Mononuclear cell (primary cell): ENCODE results near the gene SULT4A1. TPM values are rescaled to one million over a fixed set of nuclear protein-coding genes. Genes with fewer than 3 reads are reported as not detected.

Source experiments
- H3K27me3 ChIP-seq: 2 replicates; pipeline ENCODE4 v1.6.0; 2011; ENCODE audit warnings: low read length, control low read depth; ENCODE audit not compliant: insufficient read depth
- H3K4me1 ChIP-seq: 2 replicates; pipeline ENCODE4 v1.5.1; 2011; ENCODE audit warnings: mild to moderate bottlenecking, low read length, control low read depth; ENCODE audit not compliant: insufficient read depth
- H3K4me3 ChIP-seq: 2 replicates; pipeline ENCODE4 v1.5.1; 2011; ENCODE audit warnings: mild to moderate bottlenecking, low read length, moderate library complexity
- H3K9me3 ChIP-seq: 2 replicates; pipeline ENCODE4 v1.5.1; 2011; ENCODE audit warnings: low read depth, mild to moderate bottlenecking, control low read depth, low read length
- total RNA-seq: library from RNA; depleted of rRNA; stranded (reverse); fragments of >200 nt; gene quantifications from one replicate; pipeline ENCODE4 v1.2.3, GENCODE V29; 2012

SULT4A1 gene
- total RNA-seq, 1 donor, result not detected

- Histone ChIP-seq H3K27me3 (peaks cover 19% of the 10 kb centered on the region), H3K4me1 (no peaks in the 10 kb centered on the region), H3K9me3 (no peaks in the 10 kb centered on the region), H3K4me3 (no peak within 1 kb of the TSS)
Observed at GRCh38 chr22:43891360-43892182, 29.3 kb upstream of the SULT4A1 start, which contains the start of gene PNPLA5. TSS of gene PNPLA5 (minus strand) at chr22:43892013. CDS start at chr22:43891880, 133 bp downstream.

- no peaks in the 10 kb centered on the region for H3K4me1 ChIP-seq
Observed at GRCh38 chr22:43890901-43891331, 28.6 kb upstream of the SULT4A1 start.

GRCh38 chr22:43889860-43890253 lies 27.5 kb upstream of the SULT4A1 start:
- no peak overlapping the region for H3K4me3 ChIP-seq
- H3K4me1 ChIP-seq, result no peaks in the 10 kb centered on the region
- H3K9me3 ChIP-seq, result no peaks in the 10 kb centered on the region
- H3K27me3 ChIP-seq, result peaks cover 19% of the 10 kb centered on the region

More at GRCh38 chr22:43890901-43891331, 28.6 kb upstream of the SULT4A1 start:
- Histone ChIP-seq H3K4me3 (no peak overlapping the region), H3K9me3 (no peaks in the 10 kb centered on the region), H3K27me3 (peaks cover 19% of the 10 kb centered on the region)

GRCh38 chr22:43889201-43889859 lies 27.0 kb upstream of the SULT4A1 start:
- peaks cover 19% of the 10 kb centered on the region for H3K27me3 ChIP-seq

GRCh38 chr22:43888740-43889139 lies 26.4 kb upstream of the SULT4A1 start:
- no peak overlapping the region for H3K4me3 ChIP-seq
- no peaks in the 10 kb centered on the region for H3K4me1 ChIP-seq
- peaks cover 19% of the 10 kb centered on the region for H3K27me3 ChIP-seq
- H3K9me3 ChIP-seq, result no peaks in the 10 kb centered on the region

More at GRCh38 chr22:43889201-43889859, 27.0 kb upstream of the SULT4A1 start:
- H3K4me1 ChIP-seq, result no peaks in the 10 kb centered on the region
- no peak overlapping the region for H3K4me3 ChIP-seq
- H3K9me3 ChIP-seq, result no peaks in the 10 kb centered on the region

GRCh38 chr22:43887391-43887790 lies 25.1 kb upstream of the SULT4A1 start:
- Histone ChIP-seq H3K4me3 (no peak overlapping the region), H3K27me3 (peaks cover 18% of the 10 kb centered on the region), H3K9me3 (no peaks in the 10 kb centered on the region), H3K4me1 (no peaks in the 10 kb centered on the region)

GRCh38 chr22:43886231-43886630 lies 23.9 kb upstream of the SULT4A1 start:
- Histone ChIP-seq H3K4me1 (no peaks in the 10 kb centered on the region), H3K9me3 (no peaks in the 10 kb centered on the region), H3K27me3 (peaks cover 7% of the 10 kb centered on the region), H3K4me3 (no peak overlapping the region)

GRCh38 chr22:43885786-43886185 lies 23.5 kb upstream of the SULT4A1 start:
- no peak overlapping the region for H3K4me3 ChIP-seq
- H3K4me1 ChIP-seq, result no peaks in the 10 kb centered on the region
- peaks cover 3% of the 10 kb centered on the region for H3K27me3 ChIP-seq
- no peaks in the 10 kb centered on the region for H3K9me3 ChIP-seq

- no peak overlapping the region for H3K4me3 ChIP-seq
- H3K9me3 ChIP-seq, result no peaks in the 10 kb centered on the region
- H3K4me1 ChIP-seq, result no peaks in the 10 kb centered on the region
- H3K27me3 ChIP-seq, result peaks cover under 1% of the 10 kb centered on the region
Observed at GRCh38 chr22:43885319-43885671, 23.0 kb upstream of the SULT4A1 start.

GRCh38 chr22:43884600-43885318 lies 22.4 kb upstream of the SULT4A1 start:
- Histone ChIP-seq H3K4me1 (no peaks in the 10 kb centered on the region), H3K4me3 (no peak overlapping the region), H3K9me3 (no peaks in the 10 kb centered on the region), H3K27me3 (no peaks in the 10 kb centered on the region)

GRCh38 chr22:43883719-43884415 lies 21.6 kb upstream of the SULT4A1 start:
- Histone ChIP-seq H3K9me3 (no peaks in the 10 kb centered on the region), H3K4me1 (no peaks in the 10 kb centered on the region), H3K27me3 (no peaks in the 10 kb centered on the region), H3K4me3 (no peak overlapping the region)

GRCh38 chr22:43883012-43883661 lies 20.8 kb upstream of the SULT4A1 start:
- Histone ChIP-seq H3K4me1 (no peaks in the 10 kb centered on the region), H3K9me3 (no peaks in the 10 kb centered on the region), H3K27me3 (no peaks in the 10 kb centered on the region), H3K4me3 (no peak overlapping the region)

GRCh38 chr22:43882122-43882767 lies 19.9 kb upstream of the SULT4A1 start:
- Histone ChIP-seq H3K4me1 (no peaks in the 10 kb centered on the region), H3K27me3 (no peaks in the 10 kb centered on the region), H3K4me3 (no peak overlapping the region), H3K9me3 (no peaks in the 10 kb centered on the region)
